H1 (cell line): ENCODE results near the gene LCE7A. TPM values are rescaled to one million over a fixed set of nuclear protein-coding genes. Genes with fewer than 3 reads are reported as not detected.

Experiments
- CHD7 ChIP-seq: fragments of 300-600 bp; sonication (generic); IDR thresholded peaks from 2 replicates; pipeline ENCODE4 v1.7.1; 2012; ENCODE audit warnings: low read length, moderate library complexity, mild to moderate bottlenecking, inconsistent platforms; ENCODE audit not compliant: insufficient replicate concordance
- CTBP2 ChIP-seq: IDR thresholded peaks from 2 replicates; pipeline ENCODE4 v1.7.0; 2011; ENCODE audit warnings: borderline replicate concordance, mild to moderate bottlenecking, moderate library complexity, mixed read lengths, low read length; ENCODE audit not compliant: insufficient read depth, insufficient read length
- RFX5 ChIP-seq: IDR thresholded peaks from 2 replicates; pipeline ENCODE4 v1.6.1; 2011; ENCODE audit warnings: low read depth, low read length, improper control_type of control experiment, borderline replicate concordance
- RNF2 ChIP-seq: fragments of 200-900, 300-1000 bp; sonication (generic); IDR thresholded peaks from 2 replicates; pipeline ENCODE4 v1.7.1; 2016; ENCODE audit warnings: borderline replicate concordance, low read depth, mild to moderate bottlenecking, antibody characterized with exemption, low read length; ENCODE audit not compliant: poor library complexity, severe bottlenecking; ENCODE audit errors: missing control alignments
- polyA plus RNA-seq, 7 experiments: library from polyadenylated mRNA; depleted of rRNA in 3 of 7; stranded (reverse) in 5 of 7; unstranded in 2 of 7; fragments of >200 nt in 5 of 7; fragments of 200-250 nt in 2 of 7; gene quantifications; 1 replicate in 5 of 7; 2 replicates in 1 of 7; 4 replicates in 1 of 7; pipeline versions ENCODE4 v1.2.1 to v1.2.3, GENCODE V29; 2011 to 2013; ENCODE audit warnings: missing spikeins in 2 of 7, mixed read lengths in 2 of 7
- total RNA-seq: library from RNA; stranded (reverse); fragmentation: NEBNext Ultra II Directional; extraction: Animal tissue kit (Norgen Biotek cat#: 25700); gene quantifications from 2 replicates; pipeline ENCODE4 v1.2.1, GENCODE V29; 2021

Gene LCE7A
- total and polyA plus RNA-seq, 2 of the 8 experiments (the other 6 are each of a cell fraction or from before 2014, with no cell fraction given), result not detected

- no peak for TF ChIP-seq CHD7
- TF ChIP-seq CTBP2, result no peak
- TF ChIP-seq RFX5, result no peak
- TF ChIP-seq RNF2, result no peak
Measured at GRCh38 chr1:152902636-152903035, 42.8 kb downstream of the LCE7A start (continued).
